Lower lobe of right lung (tissue), 2 donors: ENCODE data around the gene ANXA3. TPM values are rescaled to one million over a fixed set of nuclear protein-coding genes. Genes with fewer than 3 reads are reported as not detected.
"Not testable (repeated sequence)": the region's sequence is repeated elsewhere in the genome, so short reads cannot be mapped to it uniquely, and the experiment has no call there.

Experiments
- ATAC-seq, 2 donors: fragments of 200-7000 bp; cut with Tn5 transposase; one replicate each; pipeline ENCODE4 v1.9.1; 2020 to 2022; ENCODE audit warnings: mild to moderate bottlenecking in 2 of 2, moderate library complexity in 2 of 2
- DNase-seq: peaks from one replicate; pipeline ENCODE4 v3.0.0-alpha.2; 2020
- H3K27ac ChIP-seq: fragments of 200-600 bp; one replicate; pipeline ENCODE4 v1.8.0; 2022
- H3K27me3 ChIP-seq: fragments of 200-600 bp; one replicate; pipeline ENCODE4 v1.8.0; 2022; ENCODE audit warnings: low read depth
- H3K36me3 ChIP-seq: fragments of 200-600 bp; one replicate; pipeline ENCODE4 v1.8.0; 2022; ENCODE audit warnings: mild to moderate bottlenecking
- H3K4me1 ChIP-seq: fragments of 200-600 bp; one replicate; pipeline ENCODE4 v1.8.0; 2022
- H3K4me3 ChIP-seq: fragments of 200-600 bp; one replicate; pipeline ENCODE4 v1.8.0; 2022; ENCODE audit warnings: mild to moderate bottlenecking
- H3K9me3 ChIP-seq: fragments of 200-600 bp; one replicate; pipeline ENCODE4 v1.8.0; 2022
- intact Hi-C: fragments of 100-400 bp; cut with DNase I; formaldehyde crosslinking; loops from one replicate; pipeline ENCODE4 v1.11.0; 2022
- long read RNA-seq: library from polyadenylated mRNA; unstranded; transcript quantifications from one replicate; pipeline ENCODE4 v2.0.0, GENCODE V29; 2021
- total RNA-seq: library from RNA; stranded (reverse); fragmentation: NEBNext Ultra II Directional; extraction: Animal tissue kit (Norgen Biotek cat#: 25700); gene quantifications from one replicate; pipeline ENCODE4 v1.2.1, GENCODE V29; 2021
- TF ChIP-seq, protein P1 (sequence below): fragments of 200-600 bp; IDR thresholded peaks from one replicate; pipeline ENCODE4 v1.8.0; 2022; ENCODE audit warnings: antibody characterized with exemption, mild to moderate bottlenecking
- donor health status: DM: no; HTN: yes; CAD: no; lungs with severe emphysema.

Gene ANXA3, protein sequence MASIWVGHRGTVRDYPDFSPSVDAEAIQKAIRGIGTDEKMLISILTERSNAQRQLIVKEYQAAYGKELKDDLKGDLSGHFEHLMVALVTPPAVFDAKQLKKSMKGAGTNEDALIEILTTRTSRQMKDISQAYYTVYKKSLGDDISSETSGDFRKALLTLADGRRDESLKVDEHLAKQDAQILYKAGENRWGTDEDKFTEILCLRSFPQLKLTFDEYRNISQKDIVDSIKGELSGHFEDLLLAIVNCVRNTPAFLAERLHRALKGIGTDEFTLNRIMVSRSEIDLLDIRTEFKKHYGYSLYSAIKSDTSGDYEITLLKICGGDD
- total RNA-seq = 148 TPM
- long read RNA-seq, transcript ANXA3-201 (13 exons, 1,657 nt) = major isoform, 121 of 166 reads
- long read RNA-seq, partial matches to known transcripts = 10 of 166 reads
- long read RNA-seq, other reads (novel, unspliced or antisense) = 29 of 166 reads

DNA sequence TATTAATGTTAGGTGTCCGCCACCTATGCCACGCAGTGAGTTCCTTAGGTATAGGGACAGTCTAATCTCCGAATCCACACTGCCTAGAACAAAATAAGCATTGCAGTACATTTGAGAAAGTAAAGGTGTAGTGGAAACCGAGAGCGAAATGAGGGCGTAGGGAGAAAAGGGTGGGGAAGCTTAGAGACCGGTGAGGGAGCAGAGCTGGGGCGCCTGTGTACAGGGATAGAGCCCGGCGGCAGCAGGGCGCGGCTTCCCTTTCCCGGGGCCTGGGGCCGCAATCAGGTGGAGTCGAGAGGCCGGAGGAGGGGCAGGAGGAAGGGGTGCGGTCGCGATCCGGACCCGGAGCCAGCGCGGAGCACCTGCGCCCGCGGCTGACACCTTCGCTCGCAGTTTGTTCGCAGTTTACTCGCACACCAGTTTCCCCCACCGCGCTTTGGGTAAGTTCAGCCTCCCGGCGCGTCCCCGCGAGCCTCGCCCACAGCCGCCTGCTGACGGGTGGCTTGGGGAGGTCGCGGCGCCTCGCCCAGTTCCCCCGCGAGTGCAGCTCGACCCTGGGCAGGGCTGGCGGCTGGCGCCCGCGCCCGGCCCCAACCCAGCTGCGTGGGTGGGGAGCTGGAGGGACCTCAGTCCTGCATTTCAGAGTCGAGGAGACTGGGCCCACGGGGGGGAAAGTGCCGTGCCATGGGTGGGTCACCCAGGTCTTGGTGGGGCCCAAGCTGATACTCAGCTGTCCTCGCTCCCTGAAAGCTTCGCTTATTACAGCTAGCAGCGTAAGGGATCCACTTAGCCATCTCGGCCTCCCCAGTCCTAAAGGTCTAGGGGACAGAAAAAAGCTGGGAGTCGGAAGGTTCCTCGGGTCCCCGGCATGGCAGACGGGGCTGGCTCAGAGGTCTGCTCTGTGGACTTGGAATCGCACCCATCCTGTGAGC lies at the start of gene ANXA3:
ANXA3 (plus strand) TSS at position 351 of the 932 bp plus-strand sequence. CDS start 2,704 bp downstream, outside the sequence.
- Histone ChIP-seq H3K27ac (peak within 1 kb of the TSS; percentile 93), H3K9me3 (no peaks in the 10 kb centered on the region), H3K27me3 (no peaks in the 10 kb centered on the region), H3K4me3 (peak within 1 kb of the TSS; percentile 69), H3K4me1 (peaks cover 27% of the 10 kb centered on the region), H3K36me3 (peaks cover 8% of the 10 kb centered on the region)
- DNase-seq (peak; percentile 81), ATAC-seq (peak; percentile 91 to 93)
- TF ChIP-seq, protein P1, sequence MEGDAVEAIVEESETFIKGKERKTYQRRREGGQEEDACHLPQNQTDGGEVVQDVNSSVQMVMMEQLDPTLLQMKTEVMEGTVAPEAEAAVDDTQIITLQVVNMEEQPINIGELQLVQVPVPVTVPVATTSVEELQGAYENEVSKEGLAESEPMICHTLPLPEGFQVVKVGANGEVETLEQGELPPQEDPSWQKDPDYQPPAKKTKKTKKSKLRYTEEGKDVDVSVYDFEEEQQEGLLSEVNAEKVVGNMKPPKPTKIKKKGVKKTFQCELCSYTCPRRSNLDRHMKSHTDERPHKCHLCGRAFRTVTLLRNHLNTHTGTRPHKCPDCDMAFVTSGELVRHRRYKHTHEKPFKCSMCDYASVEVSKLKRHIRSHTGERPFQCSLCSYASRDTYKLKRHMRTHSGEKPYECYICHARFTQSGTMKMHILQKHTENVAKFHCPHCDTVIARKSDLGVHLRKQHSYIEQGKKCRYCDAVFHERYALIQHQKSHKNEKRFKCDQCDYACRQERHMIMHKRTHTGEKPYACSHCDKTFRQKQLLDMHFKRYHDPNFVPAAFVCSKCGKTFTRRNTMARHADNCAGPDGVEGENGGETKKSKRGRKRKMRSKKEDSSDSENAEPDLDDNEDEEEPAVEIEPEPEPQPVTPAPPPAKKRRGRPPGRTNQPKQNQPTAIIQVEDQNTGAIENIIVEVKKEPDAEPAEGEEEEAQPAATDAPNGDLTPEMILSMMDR = no peak
- intact Hi-C loops = no loop called here

DNA sequence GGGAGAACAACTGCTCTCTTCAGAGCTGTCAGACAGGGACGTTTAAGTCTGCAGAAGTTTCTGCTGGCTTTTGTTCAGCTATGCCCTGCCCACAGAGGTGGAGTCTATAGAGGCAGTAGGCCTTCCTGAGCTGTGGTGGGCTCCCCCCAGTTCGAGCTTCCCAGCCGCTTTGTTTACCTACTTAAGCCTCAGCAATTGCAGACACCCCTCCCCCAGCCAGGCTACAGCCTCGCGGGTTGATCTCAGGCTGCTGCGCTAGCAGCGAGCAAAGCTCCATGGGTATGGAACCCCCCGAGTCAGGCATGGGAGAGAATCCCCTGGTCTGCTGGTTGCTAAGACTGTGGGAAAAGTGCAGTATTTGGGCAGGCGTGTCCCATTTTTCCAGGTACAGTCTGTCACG lies 45.3 kb upstream of the ANXA3 start:
- ATAC-seq, H3K27ac ChIP-seq, H3K4me3 ChIP-seq, H3K4me1 ChIP-seq, DNase-seq, H3K36me3 ChIP-seq, intact Hi-C loops, H3K9me3 ChIP-seq, H3K27me3 ChIP-seq: not testable (repeated sequence)

DNA sequence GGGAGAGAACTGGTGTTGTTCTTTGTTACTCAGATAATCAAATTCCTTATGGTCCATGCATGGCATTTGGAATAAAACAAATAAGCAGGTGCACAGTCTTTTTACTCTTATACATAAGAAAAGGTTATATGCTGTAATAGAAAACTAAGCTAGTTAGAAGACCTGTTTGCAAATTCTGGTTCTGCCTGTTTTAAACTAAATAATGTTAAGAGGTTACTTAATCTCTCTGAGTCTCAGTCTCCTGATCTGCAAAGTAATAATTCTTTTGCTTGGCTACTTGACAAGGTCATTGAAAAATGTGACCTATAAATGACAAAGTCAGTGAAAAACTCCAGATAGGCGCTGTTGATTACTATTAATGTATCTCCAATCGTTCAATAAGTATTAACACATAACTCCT lies 42.5 kb upstream of the ANXA3 start:
- intact Hi-C loops = no loop called here
- TF ChIP-seq, protein P1 = no peak
- Histone ChIP-seq H3K27me3 (no peaks in the 10 kb centered on the region), H3K4me1 (peaks cover 6% of the 10 kb centered on the region), H3K36me3 (no peaks in the 10 kb centered on the region), H3K4me3 (no peak overlapping the region), H3K9me3 (no peaks in the 10 kb centered on the region), H3K27ac (no peak overlapping the region)
- DNase-seq (no peak), ATAC-seq (peak in 1 of 2 donors; percentile 56)

DNA sequence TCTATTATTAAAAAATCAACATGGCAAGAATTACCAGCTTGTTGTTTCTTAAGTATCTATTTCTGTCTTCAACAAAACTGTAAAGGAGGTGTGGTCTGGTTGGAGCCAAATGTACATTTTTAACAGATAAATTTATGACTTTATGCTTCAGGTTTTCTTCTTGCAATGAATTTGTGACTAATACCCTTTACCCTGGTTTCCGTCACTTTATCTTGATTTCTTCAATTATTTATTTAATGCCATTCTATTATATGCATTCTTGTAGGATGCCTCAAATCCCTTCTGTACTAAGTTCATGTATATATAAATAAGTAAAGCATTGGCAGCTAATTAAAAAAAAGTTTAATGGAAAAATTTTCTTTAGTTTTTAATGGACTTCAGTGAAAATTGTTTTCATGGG lies 41.5 kb upstream of the ANXA3 start:
- intact Hi-C loops = no loop called here

DNA sequence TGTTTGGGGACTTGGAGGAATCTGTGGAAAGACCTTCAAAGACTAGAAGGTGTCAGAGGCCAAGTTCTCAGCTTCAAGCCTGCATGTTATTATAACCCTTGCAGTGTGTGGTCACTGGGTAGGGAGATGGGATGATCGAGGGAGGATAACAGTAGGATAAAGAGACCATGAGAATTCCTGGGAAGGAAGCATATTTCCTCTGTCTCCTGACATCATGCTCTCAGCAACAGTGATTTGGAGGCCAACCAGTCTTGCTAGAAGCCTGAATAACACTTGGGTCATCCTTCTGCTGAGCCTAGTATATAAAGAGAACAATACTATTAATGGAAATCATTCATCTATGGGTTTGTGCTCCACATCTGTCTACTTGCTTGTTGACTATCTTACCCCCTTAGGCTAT lies 40.9 kb upstream of the ANXA3 start:
- H3K9me3 ChIP-seq = no peaks in the 10 kb centered on the region
- TF ChIP-seq, protein P1 = no peak
- intact Hi-C loops = no loop called here
- H3K36me3 ChIP-seq = no peaks in the 10 kb centered on the region
- no peak overlapping the region for H3K4me3 ChIP-seq
- H3K27ac ChIP-seq = no peak overlapping the region
- no peak for ATAC-seq
- no peaks in the 10 kb centered on the region for H3K27me3 ChIP-seq
- DNase-seq = no peak
- H3K4me1 ChIP-seq = peaks cover 6% of the 10 kb centered on the region

More for the DNA sequence above, 41.5 kb upstream of the ANXA3 start:
- Histone ChIP-seq H3K36me3 (no peaks in the 10 kb centered on the region), H3K27ac (no peak overlapping the region), H3K4me3 (no peak overlapping the region), H3K27me3 (no peaks in the 10 kb centered on the region), H3K4me1 (peaks cover 6% of the 10 kb centered on the region), H3K9me3 (no peaks in the 10 kb centered on the region)
- TF ChIP-seq, protein P1 = no peak
- DNase-seq = no peak
- ATAC-seq = no peak
